ENCODE results near the gene HYCC1.

The HYCC1 gene

GRCh38 chr7:23016345-23017253 lies 2.7 kb upstream of the HYCC1 start:
- no peak for DNase-seq

GRCh38 chr7:23014681-23015080 lies 751 bp upstream of the HYCC1 start:
- DNase-seq = no peak

- no peak for DNase-seq
Measured at GRCh38 chr7:23012908-23013714, 819 bp downstream of the HYCC1 start.

GRCh38 chr7:23012186-23012585 lies 1.7 kb downstream of the HYCC1 start:
- no peak for DNase-seq

- no peak for DNase-seq
Measured at GRCh38 chr7:23011222-23011924, 2.6 kb downstream of the HYCC1 start.

GRCh38 chr7:23009303-23009702 lies 4.6 kb downstream of the HYCC1 start:
- no peak for DNase-seq

GRCh38 chr7:23004247-23004520 lies 9.7 kb downstream of the HYCC1 start:
- no peak for DNase-seq

GRCh38 chr7:23003505-23004246 lies 10.3 kb downstream of the HYCC1 start:
- DNase-seq = no peak

GRCh38 chr7:23002698-23003097 lies 11.2 kb downstream of the HYCC1 start:
- no peak for DNase-seq

- no peak for DNase-seq
Measured at GRCh38 chr7:23001610-23002009, 12.3 kb downstream of the HYCC1 start.

- DNase-seq = no peak
Measured at GRCh38 chr7:23000597-23001360, 13.2 kb downstream of the HYCC1 start.

- DNase-seq = no peak
Measured at GRCh38 chr7:22998519-22998896, 15.4 kb downstream of the HYCC1 start.

GRCh38 chr7:22997871-22998518 lies 15.9 kb downstream of the HYCC1 start:
- no peak for DNase-seq

- DNase-seq = no peak
Measured at GRCh38 chr7:22996470-22996869, 17.5 kb downstream of the HYCC1 start.

GRCh38 chr7:22995011-22995410 lies 18.9 kb downstream of the HYCC1 start:
- DNase-seq = no peak

GRCh38 chr7:22992874-22993840 lies 20.8 kb downstream of the HYCC1 start:
- peak; percentile 19 for DNase-seq

GRCh38 chr7:22990588-22990949 lies 23.4 kb downstream of the HYCC1 start:
- DNase-seq = no peak

GRCh38 chr7:22989643-22990587 lies 24.0 kb downstream of the HYCC1 start:
- no peak for DNase-seq

- DNase-seq = no peak
Measured at GRCh38 chr7:22985436-22985835, 28.5 kb downstream of the HYCC1 start.

Data from stimulated activated CD4-positive, alpha-beta T cell treated with anti-CD3 and anti-CD28 coated beads, Interleukin-1b, Interleukin-23, amount 100 ng/mL, for 48 hours (primary cell).